NCI-H2081 (cell line): ENCODE results near the gene UROS.

Source experiments
- DNase-seq, 2 experiments: peaks; one replicate each; lab custom pipeline; 2025; lab: John Stamatoyannopoulos, UW

Gene UROS

GRCh38 chr10:125788156-125789034, 34.7 kb downstream of the UROS start:
- DNase-seq, result peak in 1 of 2 experiments; percentile 5

GRCh38 chr10:125785791-125786190, 37.3 kb downstream of the UROS start:
- no peak for DNase-seq

DNA sequence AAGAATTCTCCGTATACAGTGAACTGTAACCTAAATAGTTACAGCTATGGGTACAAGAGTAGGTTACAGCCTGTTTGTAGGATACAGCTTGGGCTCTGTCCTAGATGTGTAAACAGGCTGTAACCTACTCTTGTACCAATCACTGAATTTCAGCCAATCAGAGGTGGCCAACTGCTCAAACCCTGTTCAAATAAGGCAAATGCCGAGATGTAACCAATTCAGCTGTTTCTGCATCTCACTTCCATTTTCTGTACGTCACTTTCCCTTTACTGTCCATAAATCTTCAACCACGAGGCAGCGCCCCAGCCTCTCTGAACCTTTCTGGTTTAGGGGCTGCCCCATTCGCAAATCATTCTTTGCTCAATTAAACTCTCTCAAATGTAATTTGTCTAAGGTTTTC, 39.1 kb downstream of the UROS start:
- DNase-seq, result no peak

DNA sequence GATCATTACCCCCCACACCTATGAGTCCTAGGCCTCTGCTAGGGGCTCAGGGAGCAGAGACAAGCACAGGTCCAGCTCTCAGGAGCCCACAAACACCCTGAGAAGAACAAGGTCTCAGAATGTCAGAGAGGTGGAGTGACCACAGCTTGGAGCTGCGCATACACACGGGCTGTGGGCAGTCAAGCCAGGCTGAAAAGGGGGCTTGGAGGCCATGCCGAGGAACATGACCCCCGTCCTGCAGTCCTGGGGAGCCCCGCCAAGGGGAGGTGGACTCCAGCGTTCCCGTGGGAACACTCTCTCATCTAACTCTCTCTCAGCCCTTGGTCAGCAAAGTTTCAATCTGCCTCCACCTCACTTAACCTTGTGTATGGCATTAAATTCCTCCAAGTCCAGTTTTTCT, 39.6 kb downstream of the UROS start:
- no peak for DNase-seq

DNA sequence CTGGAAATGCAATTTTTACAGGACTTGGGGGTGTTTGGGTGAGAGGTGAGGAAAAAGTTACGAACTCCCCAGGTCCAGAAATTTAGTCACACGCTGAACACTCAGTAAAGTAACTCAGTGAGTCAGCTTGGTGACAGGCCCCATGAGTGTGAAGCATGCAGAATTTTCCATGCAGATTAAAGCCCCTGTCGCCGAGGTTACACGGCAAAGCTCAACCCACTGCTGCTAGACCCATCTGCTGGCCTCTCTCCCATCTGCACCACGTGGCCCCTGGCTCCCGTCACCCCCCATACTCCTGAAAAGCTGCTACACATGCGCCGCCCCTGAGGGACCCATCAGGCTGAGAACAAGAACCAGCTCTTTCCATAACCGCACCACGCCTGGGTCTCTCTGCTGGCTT, 40.4 kb downstream of the UROS start:
- no peak for DNase-seq

- DNase-seq, result no peak
These were observed 41.0 kb downstream of the UROS start for GRCh38 chr10:125782054-125782453.

GRCh38 chr10:125781374-125781773, 41.7 kb downstream of the UROS start:
- no peak for DNase-seq

- no peak for DNase-seq
These were observed 43.4 kb downstream of the UROS start for GRCh38 chr10:125779403-125780327.

- no peak for DNase-seq
These were observed 44.5 kb downstream of the UROS start for GRCh38 chr10:125778556-125778955.

- no peak for DNase-seq
These were observed 45.3 kb downstream of the UROS start for GRCh38 chr10:125777806-125778205.

DNA sequence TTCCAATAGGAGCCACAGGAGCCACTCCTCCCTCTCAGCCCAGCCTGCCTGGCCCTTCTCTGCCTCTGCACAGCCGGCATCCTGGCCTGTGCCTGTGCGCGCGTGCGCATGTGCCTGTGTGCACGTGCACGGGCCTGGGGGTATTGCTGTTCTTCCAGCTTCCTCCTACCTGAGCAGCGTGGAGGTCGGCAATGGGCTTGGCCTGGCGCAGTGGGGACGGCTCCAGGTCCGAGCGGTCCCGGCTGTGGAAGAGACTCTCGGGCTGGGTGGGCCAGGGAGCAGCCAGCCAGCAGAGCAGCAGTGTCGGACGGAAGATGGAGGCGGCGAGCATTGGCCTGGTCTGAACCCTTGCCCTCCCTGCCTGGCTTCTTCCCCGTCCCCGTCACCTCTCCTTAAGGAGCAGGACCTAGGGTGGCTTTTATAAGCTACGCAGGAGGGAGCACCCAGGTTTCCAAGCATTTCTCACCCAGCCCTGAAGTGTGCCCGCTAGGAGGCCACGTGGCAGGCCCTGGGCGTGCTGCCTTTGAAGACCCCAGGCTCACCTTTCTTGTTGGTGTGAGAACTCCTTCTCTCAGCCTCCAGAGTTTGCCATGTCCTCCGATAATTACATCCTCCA, 47.5 kb downstream of the UROS start, which contains the start of gene MMP21:
TSS of gene MMP21 (minus strand) at position 331 of the 616 bp plus-strand sequence. CDS start at position 331, 0 bp downstream.
- no peak for DNase-seq

DNA sequence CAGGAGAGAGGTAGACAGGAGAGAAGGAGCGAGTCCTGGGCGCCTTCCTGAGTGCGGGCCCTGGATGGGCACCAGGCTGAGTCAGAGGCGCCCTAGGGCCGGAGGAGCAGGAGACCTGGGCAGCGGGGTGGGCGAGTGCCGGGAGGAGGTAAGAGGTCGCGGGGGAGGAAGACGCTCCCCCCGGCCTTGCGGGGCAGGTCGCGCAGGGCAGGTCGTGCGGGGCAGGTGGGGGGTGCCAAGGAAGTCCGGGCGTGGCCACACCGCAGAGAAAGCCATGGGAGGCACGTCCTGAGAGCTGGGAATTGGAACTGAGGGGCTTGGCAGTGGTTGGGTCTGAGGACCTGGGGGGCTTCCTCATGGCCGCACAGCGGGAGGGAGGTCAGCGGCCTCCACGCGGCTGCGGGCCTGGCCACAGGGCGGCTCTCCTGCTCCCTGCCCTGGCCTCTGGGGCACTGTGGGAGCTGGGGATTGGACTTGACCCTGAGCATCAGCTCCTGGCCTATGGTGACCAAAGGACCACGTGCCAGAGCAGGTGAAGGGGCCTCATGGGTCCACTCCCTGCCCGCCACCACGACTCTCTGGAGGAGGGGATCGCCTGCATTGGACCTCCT, 48.4 kb downstream of the UROS start:
- DNase-seq, result no peak

GRCh38 chr10:125773687-125774543, 49.1 kb downstream of the UROS start:
- DNase-seq, result no peak

GRCh38 chr10:125772864-125773180, 50.2 kb downstream of the UROS start:
- no peak for DNase-seq

DNA sequence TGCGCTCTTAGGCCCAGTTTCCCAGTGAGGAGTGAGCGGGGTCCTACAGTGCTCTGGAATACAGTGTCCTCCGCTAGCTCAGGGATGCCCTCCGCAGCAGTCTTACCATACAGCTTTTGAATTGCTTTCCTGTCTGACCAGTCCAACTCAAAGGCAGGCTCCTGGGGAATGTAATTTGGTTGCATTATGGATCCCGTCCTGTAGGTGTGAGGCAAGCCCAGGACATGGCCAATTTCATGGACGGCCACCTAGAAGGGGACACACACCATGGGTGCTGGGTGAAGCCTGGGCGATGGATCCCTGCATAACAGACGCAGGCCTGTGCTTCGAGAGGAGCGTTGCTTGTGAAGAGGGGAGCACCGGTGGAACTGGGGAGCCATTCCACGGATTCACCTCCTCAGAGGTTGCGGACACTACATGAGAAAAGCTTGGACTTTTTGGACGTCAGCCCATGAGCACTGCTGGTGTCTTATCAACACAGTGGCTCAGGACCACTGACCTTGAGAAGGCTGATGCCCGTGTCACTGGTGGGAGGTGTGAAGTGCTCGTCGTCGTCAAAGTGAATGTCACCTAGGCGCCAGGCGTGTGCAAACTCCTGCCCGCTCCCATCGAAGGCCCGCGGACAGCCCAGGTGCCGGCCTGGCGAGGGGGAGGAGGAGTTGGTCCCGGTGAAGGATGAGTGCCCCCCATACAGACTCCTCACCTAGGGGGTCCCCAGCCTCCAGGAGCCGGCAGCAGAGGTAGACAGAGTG, 50.8 kb downstream of the UROS start:
- no peak for DNase-seq

- DNase-seq, result no peak
These were observed 52.2 kb downstream of the UROS start for GRCh38 chr10:125770844-125771243.

- no peak for DNase-seq
These were observed 53.9 kb downstream of the UROS start for GRCh38 chr10:125769175-125769574.

GRCh38 chr10:125768219-125768855, 54.7 kb downstream of the UROS start:
- no peak for DNase-seq

- no peak for DNase-seq
These were observed 56.5 kb downstream of the UROS start for GRCh38 chr10:125766511-125766910.

DNA sequence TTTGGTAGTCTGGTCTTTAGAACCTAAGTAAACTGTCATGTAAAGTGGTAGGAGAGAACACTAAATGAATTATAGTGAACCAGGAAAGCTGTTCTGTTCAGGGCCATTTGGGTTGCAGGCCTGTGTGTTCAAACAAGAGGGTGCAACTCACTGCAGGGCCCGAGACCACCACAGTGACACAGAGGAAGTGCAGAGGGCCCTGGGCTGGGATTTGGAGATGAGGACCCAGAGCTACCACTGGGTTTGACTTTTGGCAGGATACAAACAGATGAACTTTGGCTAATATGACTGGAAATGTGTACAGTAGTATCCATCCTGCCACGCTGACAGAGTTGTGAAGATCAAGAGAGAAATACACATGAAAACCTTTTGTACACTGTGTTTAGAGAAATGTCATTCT, 57.2 kb downstream of the UROS start:
- no peak for DNase-seq
